ENCODE results near the gene NFILZ.
A peak's percentile ranks its signal among the peaks of the same experiment; 100 is the strongest.
"Not testable (repeated sequence)": the region's sequence is repeated elsewhere in the genome, so short reads cannot be mapped to it uniquely, and the experiment has no call there.

NFILZ gene

DNA sequence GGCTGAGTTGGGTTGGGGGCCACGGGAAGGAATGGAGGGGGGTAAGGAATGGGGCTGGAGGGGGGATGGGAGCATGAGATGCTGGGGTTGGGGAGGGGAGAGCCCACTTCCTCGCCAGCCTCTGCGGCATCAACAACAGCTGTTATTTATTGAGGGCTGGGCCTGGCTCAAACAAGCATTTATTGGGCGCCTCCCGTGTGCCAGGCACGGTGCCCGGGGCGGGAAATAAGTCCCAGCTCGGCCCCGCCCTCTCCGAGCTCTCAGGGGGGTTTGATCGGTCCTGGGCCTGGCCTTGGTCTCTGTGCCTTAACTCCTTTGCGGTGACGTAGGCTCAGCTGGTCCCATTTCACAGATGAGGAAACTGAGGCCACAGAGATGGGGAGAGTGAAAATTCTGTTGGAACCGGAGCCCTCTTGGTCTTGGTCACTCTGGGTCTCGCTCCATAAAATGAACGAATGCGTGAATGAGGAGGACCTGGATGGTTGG, 19.0 kb upstream of the NFILZ start:
- DNase-seq: no peak

DNA sequence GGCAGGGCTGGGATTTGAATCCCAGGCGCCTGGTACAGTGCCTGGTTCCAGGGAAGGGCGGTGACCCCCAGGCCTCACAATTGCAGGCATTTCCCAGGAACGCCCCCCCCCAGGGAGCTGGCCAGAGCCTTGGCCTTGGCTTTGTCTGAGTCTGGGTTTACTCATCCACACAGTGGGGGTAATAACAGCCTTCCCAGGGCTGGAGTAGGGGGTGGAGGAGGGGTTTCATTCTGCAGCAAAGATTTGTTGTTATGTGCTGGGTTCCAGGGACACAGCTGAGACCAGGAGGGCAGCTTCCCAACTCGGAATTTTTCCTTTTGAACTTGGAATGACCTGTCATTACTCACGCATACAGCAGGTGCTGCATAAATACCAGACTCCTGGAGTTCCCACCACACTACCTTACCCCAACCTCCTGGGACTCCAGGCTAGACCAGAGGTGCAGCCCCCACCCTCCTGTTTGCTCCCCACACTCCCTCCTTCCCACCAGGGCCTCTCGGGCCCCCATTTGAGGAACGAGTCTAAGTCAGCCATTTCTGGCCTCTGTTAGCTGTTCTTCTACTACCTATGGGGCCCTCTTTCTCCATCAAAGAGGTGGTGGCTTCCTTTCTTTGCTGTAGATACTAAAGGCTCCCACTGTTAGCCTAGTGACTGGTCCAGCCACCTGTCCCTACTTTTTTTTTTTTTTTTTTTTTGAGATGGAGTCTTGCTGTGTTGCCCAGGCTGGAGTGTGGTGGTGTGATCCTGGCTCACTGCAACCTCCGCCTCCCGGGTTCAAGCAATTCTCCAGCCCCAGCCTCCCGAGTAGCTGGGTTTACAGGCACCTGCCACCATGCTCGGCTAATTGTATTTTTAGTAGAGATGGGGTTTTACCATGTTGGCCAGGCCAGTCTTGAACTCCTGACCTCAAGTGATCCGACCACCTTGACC, 18.3 kb upstream of the NFILZ start:
- peak in 3 of 58 donors; percentile 8 to 50 (median 34) for DNase-seq

DNA sequence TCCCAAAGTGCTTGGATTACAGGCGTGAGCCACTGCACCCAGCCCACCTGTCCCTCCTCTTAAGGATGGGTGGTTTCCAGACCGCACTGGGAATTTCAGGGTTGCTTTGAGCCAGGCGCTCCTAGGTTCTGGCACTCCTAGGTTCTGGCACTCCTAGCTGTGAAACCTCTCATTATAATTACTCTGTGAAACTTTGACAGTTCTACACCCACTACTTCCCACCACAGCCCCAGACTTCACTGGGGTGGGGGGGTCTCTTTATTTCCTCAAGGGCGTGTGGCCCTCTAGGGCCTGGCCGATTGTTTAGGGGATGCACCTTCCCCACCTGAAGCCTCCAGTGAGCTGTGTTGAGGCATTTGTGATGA, 17.6 kb upstream of the NFILZ start:
- no peak for DNase-seq

DNA sequence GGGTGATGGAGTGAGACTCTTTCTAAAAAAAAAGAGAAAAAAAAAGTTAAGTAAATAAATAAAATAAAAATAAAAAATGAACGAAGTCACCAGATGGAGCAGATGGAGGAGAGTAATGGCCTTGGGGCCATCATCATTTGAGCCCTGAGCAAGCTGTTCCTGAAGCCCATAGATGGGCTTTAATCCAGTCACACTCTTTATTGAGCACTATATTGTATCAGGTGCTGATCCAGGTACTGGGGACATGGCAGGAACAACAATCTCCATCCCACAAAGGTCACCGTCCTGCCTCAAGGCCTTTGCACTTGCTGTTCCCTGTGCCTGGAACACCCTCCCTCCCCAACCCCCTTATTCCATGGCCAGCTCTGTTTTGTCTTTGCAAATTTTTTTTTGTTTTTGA, 16.0 kb upstream of the NFILZ start:
- no peak for DNase-seq

DNA sequence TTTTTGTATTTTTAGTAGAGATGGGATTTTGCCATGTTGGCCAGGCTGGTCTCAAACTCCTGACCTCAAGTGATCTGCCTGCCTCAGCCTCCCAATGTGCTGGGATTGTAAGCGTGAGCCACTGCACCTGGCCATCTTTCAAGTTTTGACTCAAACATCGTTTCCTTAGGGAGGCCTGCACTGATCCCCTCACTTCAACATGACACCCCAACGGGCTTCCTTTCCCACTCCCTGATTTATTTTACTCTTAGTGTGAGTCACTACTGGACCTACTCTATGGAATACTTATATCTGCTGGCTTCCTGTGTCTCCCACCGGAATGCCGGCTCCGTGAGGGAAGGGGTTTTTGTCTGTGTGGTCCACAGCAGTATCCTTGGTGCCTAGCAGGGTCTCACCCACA, 15.4 kb upstream of the NFILZ start:
- DNase-seq: no peak

DNA sequence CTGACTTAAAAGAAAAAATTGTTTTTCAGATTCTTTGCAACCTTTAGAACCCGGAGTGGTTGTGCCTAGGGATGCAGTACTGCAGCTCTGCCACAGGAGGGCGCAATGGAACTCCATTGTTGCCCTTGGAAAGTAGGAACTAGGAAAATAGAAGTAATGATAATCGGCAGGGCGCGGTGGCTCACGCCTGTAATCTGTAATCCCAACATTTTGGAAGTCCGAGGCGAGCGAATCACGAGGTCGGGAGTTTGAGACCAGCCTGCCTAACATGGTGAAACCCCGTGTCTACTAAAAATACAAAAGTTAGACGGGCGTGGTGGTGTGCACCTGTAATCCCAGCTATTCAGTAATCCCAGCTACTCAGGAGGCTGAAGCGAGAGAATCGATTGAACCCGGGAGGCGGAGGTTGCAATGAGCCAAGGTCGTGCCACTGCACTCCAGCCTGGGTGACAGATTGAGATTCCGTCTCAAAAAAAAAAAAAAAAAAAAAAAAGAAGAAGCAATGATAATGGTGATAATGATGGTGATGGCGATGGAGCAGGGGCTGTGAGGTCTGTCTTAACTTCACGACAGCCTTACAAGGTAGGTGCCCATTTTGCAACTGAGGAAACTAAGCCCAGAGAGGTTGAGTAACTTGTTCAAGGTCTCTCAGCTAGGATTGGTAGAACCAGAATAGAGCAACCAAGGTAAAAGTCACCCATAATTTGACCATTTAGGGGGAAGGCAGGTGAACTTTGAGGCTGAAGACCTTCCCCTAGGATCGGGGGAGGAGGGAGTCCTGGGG, 14.4 kb upstream of the NFILZ start:
- DNase-seq: peak in 19 of 58 donors; percentile 3 to 57 (median 13)

DNA sequence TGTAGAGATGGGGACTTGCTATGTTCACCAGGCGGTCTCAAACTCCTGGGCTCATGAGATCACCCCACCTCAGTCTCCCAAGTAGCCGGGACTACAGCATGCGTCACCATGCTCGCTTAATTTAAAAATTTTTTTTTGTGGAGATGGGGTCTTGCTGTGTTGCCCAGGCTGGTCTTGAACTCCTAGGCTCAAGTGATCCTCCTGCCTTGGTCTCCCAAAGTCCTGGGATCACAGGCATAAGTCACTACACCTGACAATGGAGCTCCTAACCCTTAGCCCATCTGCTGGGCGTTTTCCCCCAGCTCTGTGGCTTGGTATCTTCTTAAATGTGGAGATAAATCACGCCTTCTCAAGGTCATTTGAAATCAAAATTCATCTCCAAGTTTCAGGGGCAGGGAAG, 13.6 kb upstream of the NFILZ start:
- DNase-seq: no peak

DNA sequence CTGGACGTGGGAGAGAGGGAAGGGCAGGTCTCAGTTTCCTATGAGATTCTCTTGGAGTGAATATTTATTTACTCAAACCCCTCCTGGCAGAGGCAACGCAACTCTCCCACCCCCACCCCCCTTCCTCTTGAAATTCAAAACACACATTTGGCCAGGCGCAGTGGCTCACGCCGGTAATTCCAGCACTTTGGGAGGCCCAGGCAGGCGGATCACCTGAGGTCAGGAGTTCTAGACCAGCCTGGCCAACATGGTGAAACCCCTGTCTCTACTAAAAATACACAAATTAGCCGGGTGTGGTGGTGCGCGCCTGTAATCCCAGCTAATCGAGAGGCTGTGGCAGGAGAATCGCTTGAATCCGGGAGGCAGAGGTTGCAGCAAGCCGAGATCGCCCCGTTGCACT, 13.1 kb upstream of the NFILZ start:
- not testable (repeated sequence) for DNase-seq

DNA sequence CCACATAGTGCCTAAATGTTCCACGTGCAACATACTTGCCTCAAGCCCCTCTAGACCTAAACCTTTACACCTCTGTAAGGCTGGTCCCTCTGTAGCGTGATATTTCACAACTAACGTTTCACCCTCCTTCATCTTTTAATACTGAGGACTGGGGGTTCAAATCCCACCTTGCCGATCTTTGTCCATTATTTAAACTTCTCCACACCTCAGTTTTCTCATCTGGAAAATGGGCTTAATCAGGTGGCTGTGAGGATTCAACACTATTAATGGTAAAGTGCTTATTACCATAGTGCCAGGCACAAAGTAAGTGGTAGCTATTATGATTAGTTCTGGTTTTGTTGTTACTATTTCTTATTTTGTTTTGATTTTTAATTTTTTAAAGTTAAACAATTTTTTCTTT, 12.4 kb upstream of the NFILZ start:
- DNase-seq: no peak

DNA sequence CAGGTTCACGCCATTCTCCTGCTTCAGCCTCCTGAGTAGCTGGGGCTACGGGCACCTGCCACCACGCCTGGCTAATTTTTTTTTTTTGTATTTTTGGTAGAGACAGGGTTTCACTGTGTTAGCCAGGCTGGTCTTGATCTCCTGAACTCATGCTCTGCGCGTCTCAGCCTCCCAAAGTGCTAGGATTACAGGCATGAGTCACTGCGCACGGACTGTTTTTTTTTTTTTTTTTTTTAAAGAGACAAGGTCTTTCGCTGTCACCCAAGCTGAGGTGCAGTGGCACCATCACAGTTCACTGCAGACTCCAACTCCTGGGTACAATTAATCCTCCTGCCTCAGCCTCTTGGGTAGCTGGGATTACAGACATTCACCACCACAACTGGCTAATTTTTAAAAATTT, 11.7 kb upstream of the NFILZ start:
- no peak for DNase-seq

DNA sequence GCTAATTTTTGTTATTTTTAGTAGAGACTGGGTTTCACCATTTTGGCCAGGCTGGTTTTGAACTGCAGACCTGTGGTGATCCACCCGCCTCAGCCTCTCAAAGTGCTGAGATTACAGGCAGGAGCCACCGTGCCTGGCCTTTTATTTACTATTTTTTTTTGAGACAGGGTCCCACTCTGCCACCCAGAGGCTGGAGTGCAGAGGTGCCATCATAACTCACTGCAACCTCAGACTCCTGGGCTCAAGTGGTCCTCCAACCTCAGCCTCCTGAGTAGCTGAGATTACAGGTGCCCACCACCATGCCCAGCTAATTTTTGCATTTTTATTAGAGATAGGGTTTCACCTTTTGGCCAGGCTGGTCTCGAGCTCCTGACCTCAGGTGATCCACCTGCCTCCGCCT, 7.5 kb upstream of the NFILZ start:
- not testable (repeated sequence) for DNase-seq

DNA sequence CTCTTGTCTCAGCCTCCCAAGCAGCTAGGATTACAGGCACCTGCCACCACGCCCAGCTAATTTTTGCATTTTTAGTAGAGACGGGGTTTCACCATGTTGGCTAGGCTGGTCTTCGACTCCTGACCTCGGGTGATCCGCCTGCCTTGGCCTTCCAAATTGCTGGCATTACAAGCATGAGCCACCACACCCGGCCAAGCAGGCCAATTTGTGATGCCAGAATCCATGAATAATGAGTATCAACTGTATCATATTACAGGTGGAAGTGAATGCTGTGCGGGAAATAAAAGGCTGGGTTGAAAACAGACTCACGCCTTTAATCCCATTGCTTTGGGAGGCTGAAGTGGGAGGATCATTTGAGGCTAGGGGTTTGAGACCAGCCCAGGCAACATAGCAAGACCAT, 3.6 kb upstream of the NFILZ start:
- DNase-seq: no peak

DNA sequence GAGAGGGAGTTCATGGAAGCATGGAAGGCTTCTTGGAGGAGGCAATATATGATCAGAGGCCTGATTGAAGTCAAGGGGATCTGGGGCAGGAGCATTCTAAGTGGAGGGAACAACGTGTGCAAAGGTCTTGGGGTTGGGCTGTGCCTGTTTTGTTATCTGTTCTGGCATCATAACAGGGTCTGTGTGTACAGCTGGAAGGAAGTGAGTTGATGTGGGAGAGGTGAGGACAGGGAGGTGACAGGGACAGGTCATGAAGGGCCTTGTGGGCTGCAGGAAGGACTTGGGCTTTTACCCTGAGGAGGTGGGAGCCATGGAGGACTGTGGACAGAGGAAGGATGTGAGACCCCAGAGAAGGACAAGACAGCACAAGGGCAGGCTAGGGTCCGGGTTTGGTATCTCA, 1.2 kb upstream of the NFILZ start:
- no peak for DNase-seq

DNA sequence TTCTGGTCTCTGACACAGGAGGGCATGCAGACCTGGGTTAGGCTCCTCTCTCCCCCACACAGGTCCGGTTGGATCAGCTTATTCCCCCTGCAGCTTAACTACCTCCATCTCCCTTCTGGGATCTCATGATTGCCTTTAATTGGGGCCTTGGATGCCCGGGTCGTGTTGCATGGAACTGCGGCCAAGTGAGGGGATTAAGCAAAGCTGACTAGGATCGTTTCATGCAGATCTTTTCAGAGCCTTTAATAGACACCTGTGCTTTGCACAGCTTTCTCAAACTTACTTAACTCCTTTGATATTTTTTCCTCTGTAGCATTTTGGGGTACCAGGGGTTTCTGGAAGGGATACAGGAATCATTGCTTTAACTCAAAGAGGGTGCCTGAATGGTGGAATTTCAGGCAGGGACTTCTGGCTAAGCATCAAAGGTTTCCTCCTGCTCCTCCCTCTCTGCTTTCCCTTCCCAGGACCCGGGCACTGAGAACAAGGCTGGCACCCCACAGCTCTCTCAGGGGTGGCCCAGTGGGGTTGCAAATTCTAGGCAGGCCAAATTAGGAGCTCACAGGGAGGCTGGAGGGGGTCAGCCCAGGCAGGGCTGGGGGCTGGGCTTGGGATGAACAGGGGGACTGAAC, 477 bp downstream of the NFILZ start:
- peak in 12 of 58 donors; percentile 3 to 95 (median 44) for DNase-seq

DNA sequence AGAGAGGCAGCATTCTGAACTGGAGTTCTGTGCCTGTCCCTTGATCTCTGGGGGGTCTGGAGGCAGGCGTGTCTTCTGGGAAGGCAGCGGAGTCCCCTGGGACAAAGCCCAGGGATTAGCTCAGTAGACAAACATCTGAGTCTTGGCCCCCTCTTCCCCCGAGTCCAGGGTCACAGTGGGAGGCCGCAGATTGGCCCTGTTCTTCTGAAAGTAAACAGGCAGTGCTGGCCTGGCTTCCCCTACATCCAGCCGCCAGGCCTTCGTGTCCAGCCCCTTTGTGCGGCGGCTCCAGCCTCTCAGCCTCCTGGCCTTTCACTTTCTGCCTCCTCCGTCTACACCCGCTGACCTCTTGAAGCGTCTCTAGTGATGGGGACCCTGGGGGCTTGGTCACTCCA, 989 bp downstream of the NFILZ start:
- peak in 44 of 58 donors; percentile 1 to 95 (median 49) for DNase-seq

DNA sequence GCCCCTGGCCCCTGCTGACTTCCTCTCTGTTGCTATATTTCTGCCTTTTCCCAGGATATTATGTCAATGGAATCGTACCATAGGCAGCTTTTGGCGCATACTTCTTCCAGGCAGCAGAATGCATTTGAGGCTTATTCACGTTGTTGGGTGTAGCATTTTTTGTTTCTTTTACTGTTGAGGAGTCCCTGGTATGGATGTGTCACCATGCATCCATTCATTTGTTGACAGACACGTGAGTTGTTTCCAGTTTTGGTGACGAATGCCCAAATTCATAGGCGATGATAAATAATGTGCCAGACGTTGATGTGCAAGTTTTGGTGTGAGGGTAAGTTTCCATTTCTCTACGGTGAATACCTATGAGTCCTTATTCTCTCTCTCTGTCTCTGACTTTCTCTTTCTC, 5.0 kb downstream of the NFILZ start:
- no peak for DNase-seq

DNA sequence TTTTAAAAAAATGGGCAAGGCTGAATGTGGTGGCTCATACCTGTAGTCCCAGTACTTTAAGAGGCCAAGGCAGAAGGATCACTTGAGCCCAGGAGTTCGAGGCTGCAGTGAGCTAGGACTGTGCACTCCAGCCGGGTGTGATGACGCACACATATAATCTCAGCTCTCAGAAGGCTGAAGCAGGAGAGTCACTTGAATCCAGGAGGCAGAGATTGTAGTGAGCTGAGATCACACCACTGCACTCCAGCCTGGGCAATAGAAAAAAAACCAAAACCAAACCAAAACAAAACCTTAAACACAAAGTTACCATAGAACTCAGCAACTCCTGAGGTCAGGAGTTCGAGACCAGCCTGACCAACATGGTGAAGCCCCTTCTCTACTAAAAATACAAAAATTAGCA, 6.6 kb downstream of the NFILZ start:
- not testable (repeated sequence) for DNase-seq

DNA sequence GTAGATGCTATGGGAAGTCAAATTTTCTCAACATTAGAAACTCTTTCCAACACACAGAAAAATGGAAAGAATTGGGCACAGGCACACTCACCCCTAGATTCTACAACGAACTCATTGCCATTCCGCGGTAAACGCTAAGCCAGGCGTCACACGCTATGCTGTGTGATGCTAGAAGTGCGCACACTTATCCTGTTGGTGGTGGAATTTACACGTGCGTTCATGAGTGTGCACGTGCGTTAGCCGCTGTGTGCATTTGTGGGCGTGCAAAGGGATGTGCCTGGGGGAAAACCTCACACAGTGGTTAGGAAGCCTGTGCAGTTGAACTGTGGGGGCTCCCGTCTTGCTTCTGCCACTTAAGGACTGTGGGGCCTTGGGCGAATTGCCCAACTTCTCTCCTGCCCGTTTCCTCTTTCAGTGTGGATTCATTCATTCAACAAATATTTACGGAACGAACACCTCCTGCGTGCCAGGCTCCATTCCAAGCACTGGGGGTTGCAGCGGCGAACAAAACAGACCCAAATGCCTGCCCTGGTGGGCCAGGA, 7.7 kb downstream of the NFILZ start:
- DNase-seq: peak in 10 of 58 donors; percentile 0 to 30 (median 4)

DNA sequence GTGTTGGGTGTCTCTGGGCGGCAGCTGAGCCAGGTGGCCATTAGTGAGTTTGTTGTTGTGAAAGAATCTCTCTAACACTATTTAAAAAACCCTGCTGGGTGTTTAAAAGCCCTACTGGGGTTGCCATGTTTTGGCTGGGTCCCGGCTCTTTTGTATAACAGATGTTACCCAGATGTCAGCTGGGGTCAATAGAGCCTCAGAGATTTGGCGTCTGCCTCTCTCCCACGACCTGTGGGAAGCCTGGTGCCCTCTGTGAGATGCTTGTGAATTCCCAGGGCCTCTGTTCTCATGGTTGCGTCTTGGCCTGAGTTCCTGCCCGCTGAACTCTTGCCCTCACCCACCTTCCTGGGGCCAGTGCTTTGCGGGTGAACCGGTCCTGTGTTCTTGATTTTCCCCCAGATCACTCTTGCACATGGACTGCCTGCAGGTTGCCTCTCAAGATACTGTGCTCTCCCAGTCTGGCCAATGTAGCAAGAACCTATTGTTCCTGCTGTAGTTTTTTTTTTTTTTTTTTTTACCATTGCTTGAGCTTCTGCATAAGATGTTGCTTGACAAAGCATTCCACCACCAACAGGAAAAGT, 9.5 kb downstream of the NFILZ start:
- no peak for DNase-seq

DNA sequence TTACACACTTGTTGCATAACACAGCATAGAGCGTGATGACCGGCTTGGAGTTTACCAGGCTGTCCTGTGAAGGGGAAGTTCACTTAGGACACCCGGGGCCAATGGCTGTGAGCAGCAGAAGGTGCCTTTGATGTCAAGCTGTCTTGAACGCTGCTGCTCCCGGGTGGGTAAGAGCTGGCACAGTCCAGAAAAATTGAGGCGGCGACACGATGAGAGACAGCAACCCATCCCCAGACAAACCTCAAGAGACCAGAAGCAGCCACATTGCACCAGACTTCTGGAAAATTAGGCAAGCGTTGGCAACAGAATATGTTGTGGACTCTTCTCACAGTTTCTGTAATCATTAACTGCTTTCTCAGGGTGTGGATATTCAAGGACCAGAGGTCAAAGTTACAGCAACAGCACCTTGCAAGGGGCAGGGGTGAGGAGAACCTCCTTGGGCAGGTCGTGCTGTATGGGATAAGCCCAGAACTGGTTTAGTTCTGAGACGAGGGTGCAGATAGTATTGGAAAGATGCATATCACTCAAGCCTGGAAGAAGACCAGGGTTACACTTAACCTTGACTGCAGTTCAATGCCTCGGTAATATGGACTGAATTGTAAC, 10.1 kb downstream of the NFILZ start:
- DNase-seq: peak in 3 of 58 donors; percentile 2 to 42 (median 23)
